ENCODE results near the gene PRKD1. TPM values are rescaled to one million over a fixed set of nuclear protein-coding genes. Genes with fewer than 3 reads are reported as not detected.

The PRKD1 gene
- total and polyA plus RNA-seq, 2 of the 13 experiments (the other 11 are each of a cell fraction or from before 2014, with no cell fraction given), result 0.22 to 1.3 TPM

DNA sequence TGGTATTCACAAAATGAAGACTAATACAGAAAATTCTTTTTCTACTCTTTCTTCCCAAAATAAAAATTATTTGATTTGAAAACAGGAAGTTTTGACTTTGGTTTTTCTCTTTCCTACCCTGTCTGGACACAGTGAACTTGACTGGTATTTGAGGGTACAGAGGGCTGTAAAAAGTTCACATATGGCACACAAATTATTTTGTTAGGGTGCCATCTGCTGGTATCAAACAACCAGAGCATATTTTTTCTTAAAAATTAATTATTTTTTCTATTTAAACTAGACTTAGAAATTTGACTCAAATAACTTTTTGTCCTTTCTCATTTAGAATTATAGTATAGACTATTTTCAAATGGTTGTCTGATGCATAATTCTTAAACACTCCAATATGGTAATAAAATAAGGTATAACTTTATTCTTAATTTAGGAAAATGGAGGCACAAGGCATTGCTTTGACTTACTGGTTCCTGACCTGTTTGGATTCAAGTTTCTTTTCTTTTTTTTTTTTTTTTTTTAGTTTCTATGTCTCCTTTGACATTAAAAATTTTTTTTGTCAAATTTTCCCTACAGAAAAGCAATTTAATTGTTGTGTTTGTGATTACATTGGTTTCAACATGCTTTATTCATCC, 390.6 kb downstream of the PRKD1 start:
- H2AFZ ChIP-seq (ENCODE audit: low read length), result no peak overlapping the region
- H3K27ac ChIP-seq (ENCODE audit: extremely low read length, insufficient read depth, low read length), result no peak overlapping the region
- no peak overlapping the region for H3K9ac ChIP-seq (ENCODE audit: insufficient read depth, low read depth, low read length)
- DNase-seq (ENCODE audit: low spot score), result peak; percentile 25
- intact Hi-C loops (cut with micrococcal nuclease; ENCODE audit: unreplicated experiment), result loop anchor here (1.0 to 10.0 kb wide), 3 partner anchors 312 to 783 kb away; no protein-coding TSS in a partner anchor
- in situ Hi-C loops (cut with HindIII; ENCODE audit: extremely low pct_ligation_motif_present, low pct_unique_long_range_greater_than_20kb), result loop anchor here (5.0 kb wide), 1 partner anchor 785 kb away; no protein-coding TSS in a partner anchor
- no peak for FAIRE-seq
- no peaks in the 10 kb centered on the region for H4K20me1 ChIP-seq (ENCODE audit: insufficient read depth, low read length)
- POLR2A ChIA-PET, result no interaction called here
- H3K79me2 ChIP-seq (ENCODE audit: insufficient read depth, low read length), result no peaks in the 10 kb centered on the region
- no peak overlapping the region for H3K4me2 ChIP-seq (ENCODE audit: low read depth, low read length)
- TF ChIP-seq STAG1 (CRISPR knock-in tag; IDR thresholded peaks at IDR 0.05) (peak; percentile 64), SMC3 (IDR thresholded peaks at IDR 0.05; ENCODE audit: low read length) (peak; percentile 53), KDM5A (IDR thresholded peaks at IDR 0.05; ENCODE audit: borderline replicate concordance, low read length) (0 out of 2 replicates have a peak, but pooled peaks have one; percentile 34), ZNF530 (CRISPR knock-in tag; IDR thresholded peaks at IDR 0.05; ENCODE audit: low read depth) (no peak), ZNF513 (CRISPR knock-in tag; conservative IDR thresholded peaks at IDR 0.05) (no peak)
- TF ChIP-seq, protein P1, sequence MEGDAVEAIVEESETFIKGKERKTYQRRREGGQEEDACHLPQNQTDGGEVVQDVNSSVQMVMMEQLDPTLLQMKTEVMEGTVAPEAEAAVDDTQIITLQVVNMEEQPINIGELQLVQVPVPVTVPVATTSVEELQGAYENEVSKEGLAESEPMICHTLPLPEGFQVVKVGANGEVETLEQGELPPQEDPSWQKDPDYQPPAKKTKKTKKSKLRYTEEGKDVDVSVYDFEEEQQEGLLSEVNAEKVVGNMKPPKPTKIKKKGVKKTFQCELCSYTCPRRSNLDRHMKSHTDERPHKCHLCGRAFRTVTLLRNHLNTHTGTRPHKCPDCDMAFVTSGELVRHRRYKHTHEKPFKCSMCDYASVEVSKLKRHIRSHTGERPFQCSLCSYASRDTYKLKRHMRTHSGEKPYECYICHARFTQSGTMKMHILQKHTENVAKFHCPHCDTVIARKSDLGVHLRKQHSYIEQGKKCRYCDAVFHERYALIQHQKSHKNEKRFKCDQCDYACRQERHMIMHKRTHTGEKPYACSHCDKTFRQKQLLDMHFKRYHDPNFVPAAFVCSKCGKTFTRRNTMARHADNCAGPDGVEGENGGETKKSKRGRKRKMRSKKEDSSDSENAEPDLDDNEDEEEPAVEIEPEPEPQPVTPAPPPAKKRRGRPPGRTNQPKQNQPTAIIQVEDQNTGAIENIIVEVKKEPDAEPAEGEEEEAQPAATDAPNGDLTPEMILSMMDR (CRISPR knock-in tag; IDR thresholded peaks at IDR 0.05), result peak; percentile 31; the same call in 1 of the 2 replicates
- TF ChIP-seq, protein P2, sequence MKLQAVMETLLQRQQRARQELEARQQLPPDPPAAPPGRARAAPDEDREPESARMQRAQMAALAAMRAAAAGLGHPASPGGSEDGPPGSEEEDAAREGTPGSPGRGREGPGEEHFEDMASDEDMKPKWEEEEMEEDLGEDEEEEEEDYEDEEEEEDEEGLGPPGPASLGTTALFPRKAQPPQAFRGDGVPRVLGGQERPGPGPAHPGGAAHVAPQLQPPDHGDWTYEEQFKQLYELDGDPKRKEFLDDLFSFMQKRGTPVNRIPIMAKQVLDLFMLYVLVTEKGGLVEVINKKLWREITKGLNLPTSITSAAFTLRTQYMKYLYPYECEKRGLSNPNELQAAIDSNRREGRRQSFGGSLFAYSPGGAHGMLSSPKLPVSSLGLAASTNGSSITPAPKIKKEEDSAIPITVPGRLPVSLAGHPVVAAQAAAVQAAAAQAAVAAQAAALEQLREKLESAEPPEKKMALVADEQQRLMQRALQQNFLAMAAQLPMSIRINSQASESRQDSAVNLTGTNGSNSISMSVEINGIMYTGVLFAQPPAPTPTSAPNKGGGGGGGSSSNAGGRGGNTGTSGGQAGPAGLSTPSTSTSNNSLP (IDR thresholded peaks at IDR 0.05; ENCODE audit: low read depth, low read length), result peak; percentile 50; the same call in 1 of the 2 replicates
- no peaks in the 10 kb centered on the region for H3K27me3 ChIP-seq (ENCODE audit: control insufficient read depth in 1 of 2, insufficient read depth in 2 of 2, low read length in 2 of 2)
- peak; percentile 27; the same call in 1 of the 3 replicates for ATAC-seq
- H3K4me3 ChIP-seq (replicated peaks in 1 of 3; ENCODE audit: insufficient read depth in 1 of 3, low read depth in 2 of 3, low read length in 3 of 3), result no peak overlapping the region
- BruUV-seq (replicated peaks), result no TSS peak
- no peaks in the 10 kb centered on the region for H3K9me3 ChIP-seq (ENCODE audit: low read length)
- H3K36me3 ChIP-seq (replicated peaks in 1 of 2; ENCODE audit: control insufficient read depth in 1 of 2, insufficient read depth in 2 of 2, low read length in 2 of 2), result no peaks in the 10 kb centered on the region
- no peaks in the 10 kb centered on the region for H3K4me1 ChIP-seq (ENCODE audit: insufficient read depth, low read length)
- CTCF ChIA-PET (ENCODE audit: low intra/inter-chr PET ratio, low total read pairs), result interaction anchor here (1.3 to 2.3 kb wide), 4 partner anchors 521 to 786 kb away, joined by 8 to 37 read pairs (median 14); no protein-coding TSS in a partner anchor

Measured in HepG2 (cell line).